Limb (tissue), 2 donors: ENCODE data around the gene PHF20.
"Not testable (repeated sequence)": the region's sequence is repeated elsewhere in the genome, so short reads cannot be mapped to it uniquely, and the experiment has no call there.

Source experiments
- DNase-seq, 2 donors: peaks; one replicate each; pipeline ENCODE4 v3.0.0-alpha.2; 2016; ENCODE audit errors: extremely low spot score in 2 of 2

The PHF20 gene

GRCh38 chr20:35972462-35972861 is 200.6 kb downstream of the PHF20 start:
- DNase-seq = no peak

GRCh38 chr20:35974256-35974655 is 202.4 kb downstream of the PHF20 start:
- no peak for DNase-seq

- no peak for DNase-seq
Observed at GRCh38 chr20:35975576-35976373, 204.0 kb downstream of the PHF20 start.

GRCh38 chr20:35978041-35978513 is 206.3 kb downstream of the PHF20 start:
- DNase-seq = no peak

- no peak for DNase-seq
Observed at GRCh38 chr20:35979544-35979943, 207.7 kb downstream of the PHF20 start.

- DNase-seq = no peak
Observed at GRCh38 chr20:35981969-35982368, 210.2 kb downstream of the PHF20 start.

- no peak for DNase-seq
Observed at GRCh38 chr20:35984382-35984781, 212.6 kb downstream of the PHF20 start.

GRCh38 chr20:35985806-35986205 is 214.0 kb downstream of the PHF20 start:
- DNase-seq = no peak

- no peak for DNase-seq
Observed at GRCh38 chr20:35988910-35989463, 217.2 kb downstream of the PHF20 start.

GRCh38 chr20:35991142-35991771 is 219.4 kb downstream of the PHF20 start:
- DNase-seq = peak; percentile 30 to 40

GRCh38 chr20:35992713-35993335 is 221.0 kb downstream of the PHF20 start:
- peak; percentile 44 to 76 for DNase-seq

GRCh38 chr20:35994994-35995453 is 223.2 kb downstream of the PHF20 start:
- peak; percentile 82 to 88 for DNase-seq

- DNase-seq = not testable (repeated sequence)
Observed at GRCh38 chr20:35996492-35996891, 224.7 kb downstream of the PHF20 start.
